Ovary (tissue), 9 donors: ENCODE data around the gene HOXB8. TPM values are rescaled to one million over a fixed set of nuclear protein-coding genes. Genes with fewer than 3 reads are reported as not detected.

Source experiments
- DNase-seq, 5 donors: peaks; one replicate each; pipeline ENCODE4 v3.0.0-alpha.2; 2019 to 2020
- H3K27ac ChIP-seq, 2 donors: fragments of 200-600 bp; one replicate each; pipeline versions ENCODE4 v1.5.1 to v1.8.0; 2019 to 2022
- H3K27me3 ChIP-seq: fragments of 200-600 bp; one replicate; pipeline ENCODE4 v1.8.0; 2022
- H3K36me3 ChIP-seq: fragments of 200-600 bp; sonication (generic); one replicate; pipeline ENCODE4 v1.5.1; 2019
- H3K4me1 ChIP-seq: one replicate; pipeline ENCODE4 v1.8.1; 2013; ENCODE audit warnings: mild to moderate bottlenecking, moderate library complexity; ENCODE audit not compliant: insufficient read depth
- H3K4me3 ChIP-seq: fragments of 200-600 bp; sonication (generic); one replicate; pipeline ENCODE4 v1.5.1; 2017
- H3K9me3 ChIP-seq, 2 donors: fragments of 200-600 bp in 1 of 2; sonication (generic) in 1 of 2; one replicate each; pipeline versions ENCODE4 v1.5.1 to v1.8.1; 2013 to 2019; ENCODE audit warnings: mild to moderate bottlenecking in 1 of 2, moderate library complexity in 1 of 2
- EP300 ChIP-seq: sonication (generic); formaldehyde crosslinking; IDR thresholded peaks from one replicate; pipeline ENCODE4 v1.6.1; 2017; ENCODE audit warnings: antibody characterized with exemption
- POLR2A ChIP-seq: fragments of 450-650 bp; IDR thresholded peaks from one replicate; pipeline ENCODE4 v1.6.1; 2017; ENCODE audit warnings: antibody characterized with exemption, mild to moderate bottlenecking, moderate library complexity
- WGBS, 3 donors: extraction: QIAGEN DNeasy Blood & Tissue Kit in 1 of 3; methylation state at CpG; one replicate each; pipeline versions ENCODE4 v1.1.5 to v1.1.7; 2013 to 2017; 5-methylcytosine and 5-hydroxymethylcytosine counted together
- intact Hi-C, 4 donors: fragments of 100-400 bp; cut with DNase I; formaldehyde crosslinking; loops; one replicate each; pipeline versions ENCODE4 v1.11.0 to v1.15.1; 2022 to 2023
- polyA plus RNA-seq, 2 donors: library from polyadenylated mRNA; stranded (reverse); fragments of 200-250 nt in 1 of 2; fragments of 350-450 nt in 1 of 2; fragmentation: Illumina TruSeq in 1 of 2; extraction: RNeasy Lipid Tissue Mini Kit (QIAGEN cat#74804) in 1 of 2; gene quantifications; one replicate each; pipeline ENCODE4 v1.2.3, GENCODE V29; 2013 to 2014
- total RNA-seq, 7 donors: library from RNA; depleted of rRNA in 2 of 7; stranded (reverse); fragments of >200 nt in 2 of 7; fragmentation: NEBNext Ultra II Directional in 3 of 7; extraction: Animal tissue kit (Norgen Biotek cat#: 25700) in 3 of 7; gene quantifications; one replicate each; pipeline versions ENCODE4 v1.1.0 to v1.2.4, GENCODE V29; 2016 to 2023
- TF ChIP-seq, protein P1 (sequence below), 3 donors: fragments of 450-650 bp in 2 of 3; fragments of 200-600 bp in 1 of 3; IDR thresholded peaks; one replicate each; pipeline versions ENCODE4 v1.5.1 to v1.8.0; 2016 to 2022; ENCODE audit warnings: antibody characterized with exemption in 3 of 3, mild to moderate bottlenecking in 1 of 3
- donor health status: DM: no; HTN: no; CAD: no; lungs with moderate emphysema.
- donor health status: DM: no; HTN: no; CAD: no.
- donor health status: Bipolar disorder and iron deficiency.
- donor health status: DM: yes; HTN: yes; CAD: no.
- donor health status: DM: no; HTN: no; CAD: no.
- donor health status: DM: yes; HTN: yes; CAD: no.

Gene HOXB8
- total and polyA plus RNA-seq, 9 donors: 0.17 to 2.5 (median 0.28) TPM; not detected in 4

DNA sequence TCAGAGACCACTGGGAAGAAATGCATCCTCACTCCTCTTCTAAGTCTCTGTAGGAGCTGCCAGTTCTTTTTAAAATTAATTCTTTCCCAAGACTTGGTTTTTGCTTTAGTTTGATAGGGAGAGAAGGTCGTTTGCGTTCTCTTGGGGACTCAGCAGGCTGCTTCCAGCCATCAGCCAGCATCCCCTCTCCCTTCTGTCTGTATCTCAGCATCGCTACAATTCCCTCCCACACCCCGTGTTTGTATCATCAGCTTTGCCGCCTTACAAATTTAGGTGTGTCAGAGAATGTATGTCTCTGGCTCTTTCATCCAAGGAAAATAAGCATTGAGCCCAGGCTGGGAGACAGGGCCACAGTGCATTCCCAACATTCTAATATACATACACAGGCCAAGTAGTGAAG is 15.7 kb downstream of the HOXB8 start:
- TF ChIP-seq, protein P1, sequence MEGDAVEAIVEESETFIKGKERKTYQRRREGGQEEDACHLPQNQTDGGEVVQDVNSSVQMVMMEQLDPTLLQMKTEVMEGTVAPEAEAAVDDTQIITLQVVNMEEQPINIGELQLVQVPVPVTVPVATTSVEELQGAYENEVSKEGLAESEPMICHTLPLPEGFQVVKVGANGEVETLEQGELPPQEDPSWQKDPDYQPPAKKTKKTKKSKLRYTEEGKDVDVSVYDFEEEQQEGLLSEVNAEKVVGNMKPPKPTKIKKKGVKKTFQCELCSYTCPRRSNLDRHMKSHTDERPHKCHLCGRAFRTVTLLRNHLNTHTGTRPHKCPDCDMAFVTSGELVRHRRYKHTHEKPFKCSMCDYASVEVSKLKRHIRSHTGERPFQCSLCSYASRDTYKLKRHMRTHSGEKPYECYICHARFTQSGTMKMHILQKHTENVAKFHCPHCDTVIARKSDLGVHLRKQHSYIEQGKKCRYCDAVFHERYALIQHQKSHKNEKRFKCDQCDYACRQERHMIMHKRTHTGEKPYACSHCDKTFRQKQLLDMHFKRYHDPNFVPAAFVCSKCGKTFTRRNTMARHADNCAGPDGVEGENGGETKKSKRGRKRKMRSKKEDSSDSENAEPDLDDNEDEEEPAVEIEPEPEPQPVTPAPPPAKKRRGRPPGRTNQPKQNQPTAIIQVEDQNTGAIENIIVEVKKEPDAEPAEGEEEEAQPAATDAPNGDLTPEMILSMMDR (IDR thresholded peaks at IDR 0.05): no peak
- intact Hi-C loops: loop anchor here in 1 of 4 donors (10.0 kb wide), 1 partner anchor 245 kb away; no protein-coding TSS in a partner anchor
- no peak for DNase-seq
- no peaks in the 10 kb centered on the region for H3K36me3 ChIP-seq
- peaks cover 0 to 15% of the 10 kb centered on the region in 2 donors for H3K9me3 ChIP-seq
- 39 to 63% (median 44%) methylated on average over 5 of the region's 5 CpGs for WGBS, 3 donors
- H3K27ac ChIP-seq: no peak overlapping the region
- H3K4me1 ChIP-seq: no peaks in the 10 kb centered on the region
- no peak overlapping the region for H3K4me3 ChIP-seq
- peaks cover 2% of the 10 kb centered on the region for H3K27me3 ChIP-seq

DNA sequence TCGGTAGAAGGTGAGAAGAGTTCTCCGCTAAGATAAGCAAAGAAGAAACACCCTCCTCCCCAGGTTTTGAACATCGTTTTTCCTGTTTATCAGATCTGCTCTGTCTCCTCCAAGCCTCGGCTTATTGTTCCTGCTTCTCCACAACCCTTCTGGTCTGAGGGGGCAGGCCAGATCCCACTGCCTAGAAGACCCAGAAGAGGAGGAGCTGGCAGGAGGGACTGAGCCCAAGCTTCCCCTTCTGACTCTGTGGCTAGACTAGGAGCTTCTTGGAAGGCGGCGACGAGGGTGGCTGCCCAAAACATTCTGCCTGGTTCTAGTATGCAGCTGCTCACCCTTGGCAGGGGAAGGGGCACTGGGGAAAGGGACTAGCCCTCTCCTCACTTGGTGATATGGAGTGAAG is 16.4 kb downstream of the HOXB8 start:
- intact Hi-C loops: loop anchor here in 1 of 4 donors (10.0 kb wide), 1 partner anchor 244 kb away; no protein-coding TSS in a partner anchor
- H3K27me3 ChIP-seq: peaks cover 2% of the 10 kb centered on the region
- peaks cover 0 to 16% of the 10 kb centered on the region in 2 donors for H3K9me3 ChIP-seq
- DNase-seq: no peak
- no peaks in the 10 kb centered on the region for H3K4me1 ChIP-seq
- WGBS, 3 donors: 15 to 31% (median 18%) methylated on average over 7 of the region's 7 CpGs
- no peaks in the 10 kb centered on the region for H3K36me3 ChIP-seq
- H3K4me3 ChIP-seq: no peak overlapping the region
- H3K27ac ChIP-seq: no peak overlapping the region
- TF ChIP-seq EP300: no peak
- TF ChIP-seq, protein P1 (IDR thresholded peaks at IDR 0.05): no peak
- TF ChIP-seq POLR2A: no peak

DNA sequence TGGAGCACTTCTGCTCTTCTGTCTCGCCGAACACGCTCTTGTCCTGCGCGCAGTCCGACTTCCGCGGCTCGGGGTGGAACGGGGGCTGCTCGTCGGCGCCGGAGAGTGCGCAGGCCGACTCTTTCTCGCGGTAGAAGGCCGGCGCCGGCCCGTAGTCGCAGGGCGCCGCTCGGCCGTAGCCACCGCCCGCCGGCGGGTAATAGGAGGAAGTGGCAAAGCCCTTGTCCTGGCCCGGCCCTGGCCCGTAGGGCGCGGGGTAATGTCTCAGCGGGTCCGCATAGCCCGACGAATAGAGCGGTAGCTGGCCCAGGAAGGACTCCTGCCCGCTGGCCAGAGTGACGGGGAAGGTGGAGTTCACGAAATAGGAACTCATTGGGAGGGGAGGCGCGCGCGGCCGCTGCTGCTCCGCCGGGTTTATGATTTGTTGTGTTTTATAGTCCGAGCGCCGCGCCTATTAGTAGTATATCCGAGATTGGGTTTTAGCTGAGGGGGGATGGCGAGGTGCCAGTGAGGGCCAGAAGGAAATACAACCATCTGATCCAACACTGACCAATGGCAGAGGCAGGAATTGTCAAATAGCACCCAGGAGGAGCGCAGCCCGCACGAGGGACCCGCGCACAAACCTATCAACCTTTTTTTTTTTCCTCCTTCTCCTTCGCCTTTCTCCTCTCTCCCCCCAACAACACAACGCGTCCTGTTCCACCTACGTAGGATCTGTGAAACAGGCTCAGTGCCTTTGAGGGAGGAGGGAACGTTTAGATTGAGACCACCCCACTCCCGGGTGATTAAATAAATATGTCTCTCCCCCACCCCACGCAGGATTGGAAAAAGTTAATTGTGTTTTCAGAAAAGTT is 17.1 kb downstream of the HOXB8 start:
- 1 to 2% (median 1%) methylated on average over 64 to 68 of the region's 68 CpGs for WGBS, 3 donors
- intact Hi-C loops: loop anchor here in 1 of 4 donors (10.0 kb wide), 1 partner anchor 243 kb away; no protein-coding TSS in a partner anchor
- DNase-seq: no peak
- Histone ChIP-seq H3K9me3 (peaks cover 0 to 12% of the 10 kb centered on the region in 2 donors), H3K27me3 (peaks cover 2% of the 10 kb centered on the region), H3K36me3 (no peaks in the 10 kb centered on the region), H3K4me3 (peak overlapping the region; percentile 38), H3K4me1 (no peaks in the 10 kb centered on the region), H3K27ac (no peak overlapping the region)
- TF ChIP-seq POLR2A (no peak), EP300 (no peak)
- TF ChIP-seq, protein P1 (IDR thresholded peaks at IDR 0.05): no peak

DNA sequence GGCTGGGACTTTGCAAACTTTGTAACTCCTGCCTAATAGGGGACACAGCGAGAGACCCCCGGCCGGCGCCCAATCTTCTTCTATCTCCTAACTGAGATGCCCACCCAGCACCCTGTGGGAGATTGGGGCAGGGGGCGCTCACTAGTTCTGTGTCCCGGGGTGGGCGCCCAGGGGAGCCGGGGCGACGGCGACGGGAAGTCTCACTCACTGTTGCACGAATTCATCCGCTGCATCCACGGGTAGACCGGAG is 17.6 kb downstream of the HOXB8 start:
- Histone ChIP-seq H3K4me3 (peak overlapping the region; percentile 38), H3K27me3 (peaks cover 2% of the 10 kb centered on the region), H3K36me3 (no peaks in the 10 kb centered on the region), H3K9me3 (peaks cover 0 to 8% of the 10 kb centered on the region in 2 donors), H3K4me1 (no peaks in the 10 kb centered on the region), H3K27ac (no peak overlapping the region)
- TF ChIP-seq, protein P1 (IDR thresholded peaks at IDR 0.05): no peak
- TF ChIP-seq EP300: no peak
- no peak for TF ChIP-seq POLR2A
- DNase-seq: no peak
- intact Hi-C loops: loop anchor here in 1 of 4 donors (10.0 kb wide), 1 partner anchor 243 kb away; no protein-coding TSS in a partner anchor
- 3 to 5% (median 4%) methylated on average over 16 of the region's 16 CpGs for WGBS, 3 donors
